ENCODE results near the gene KRTAP5-7. TPM values are rescaled to one million over a fixed set of nuclear protein-coding genes. Genes with fewer than 3 reads are reported as not detected.

The KRTAP5-7 gene
- total and polyA plus RNA-seq, 2 experiments from 2014 or later = not detected

DNA sequence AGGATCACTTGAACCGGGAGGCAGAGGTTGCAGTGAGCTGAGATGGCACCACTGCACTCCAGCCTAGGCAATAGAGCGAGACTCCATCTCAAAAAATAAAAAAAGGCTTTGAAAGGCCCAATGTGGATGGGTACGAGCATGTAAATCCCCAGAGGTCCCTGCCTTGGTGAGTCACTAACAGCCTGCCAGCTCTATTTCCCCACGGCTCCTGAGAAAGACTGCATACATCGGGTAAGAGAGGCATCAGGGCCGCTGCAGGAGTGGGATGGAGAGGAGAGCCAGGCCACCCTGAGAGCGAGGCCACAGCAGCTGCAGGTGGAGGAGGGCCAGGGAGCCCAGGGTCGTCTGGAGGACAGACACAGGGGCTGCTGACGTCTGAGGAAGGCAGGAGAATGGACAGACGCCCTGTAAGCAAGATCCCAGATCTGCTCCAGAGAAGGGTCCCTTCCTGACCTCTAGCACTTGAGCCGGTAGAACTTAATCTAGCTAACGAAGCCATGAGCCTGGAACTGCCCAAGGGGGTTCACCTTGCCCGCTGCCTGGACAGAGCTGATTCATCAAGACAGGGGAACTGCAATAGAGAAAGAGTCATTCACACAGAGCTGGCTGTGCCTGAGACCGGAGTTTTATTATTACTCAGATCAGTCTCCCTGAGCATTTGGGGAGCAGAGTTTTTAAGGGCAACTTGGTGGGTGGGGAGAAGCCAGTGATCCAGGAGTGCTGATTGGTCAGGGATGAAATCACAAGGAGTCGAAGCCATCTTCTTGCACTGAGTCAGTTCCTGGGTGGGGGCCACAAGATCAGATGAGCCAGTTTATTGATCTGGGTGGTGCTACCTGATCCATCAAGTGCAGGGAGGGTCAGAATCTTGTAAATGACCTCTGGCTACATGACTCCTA lies 16.1 kb downstream of the KRTAP5-7 start:
- Histone ChIP-seq H3K4me2 (no peak overlapping the region), H3K9me2 (ENCODE audit: insufficient read depth) (peaks cover 6% of the 10 kb centered on the region; the same call in 1 of the 2 replicates), H3K4me3 (no peak overlapping the region), H3K36me3 (ENCODE audit: insufficient read depth) (no peaks in the 10 kb centered on the region), H3K79me2 (replicated peaks; ENCODE audit: insufficient read depth) (no peaks in the 10 kb centered on the region), H2AFZ (no peak overlapping the region), H3K4me1 (ENCODE audit: insufficient read depth) (peaks cover 10% of the 10 kb centered on the region; the same call in 1 of the 2 replicates), H4K20me1 (replicated peaks; ENCODE audit: insufficient read depth) (no peaks in the 10 kb centered on the region), H3K27me3 (ENCODE audit: insufficient read depth) (no peaks in the 10 kb centered on the region), H3K27ac (ENCODE audit: low read depth) (no peak overlapping the region), H3F3A (replicated peaks; ENCODE audit: low read depth) (no peaks in the 10 kb centered on the region)
- Mint-ChIP-seq H3K36me3 (ENCODE audit: low read depth) (peaks cover 16% of the 10 kb centered on the region; the same call in 2 of the 3 replicates), H3K4me1 (peaks cover 12% of the 10 kb centered on the region), H3K9me3 (peaks cover 18% of the 10 kb centered on the region), H3K4me3 (no peak overlapping the region), H3K27ac (no peak overlapping the region), H3K27me3 (ENCODE audit: insufficient read depth, low read depth, poor library complexity) (peaks cover 7% of the 10 kb centered on the region)
- DNase-seq (ENCODE audit: low spot score) = no peak
- TF ChIP-seq ZNF114 (CRISPR knock-in tag; IDR thresholded peaks at IDR 0.05) (no peak), NANOG (IDR thresholded peaks at IDR 0.05; ENCODE audit: borderline replicate concordance) (no peak)
- TF ChIP-seq, protein P1, sequence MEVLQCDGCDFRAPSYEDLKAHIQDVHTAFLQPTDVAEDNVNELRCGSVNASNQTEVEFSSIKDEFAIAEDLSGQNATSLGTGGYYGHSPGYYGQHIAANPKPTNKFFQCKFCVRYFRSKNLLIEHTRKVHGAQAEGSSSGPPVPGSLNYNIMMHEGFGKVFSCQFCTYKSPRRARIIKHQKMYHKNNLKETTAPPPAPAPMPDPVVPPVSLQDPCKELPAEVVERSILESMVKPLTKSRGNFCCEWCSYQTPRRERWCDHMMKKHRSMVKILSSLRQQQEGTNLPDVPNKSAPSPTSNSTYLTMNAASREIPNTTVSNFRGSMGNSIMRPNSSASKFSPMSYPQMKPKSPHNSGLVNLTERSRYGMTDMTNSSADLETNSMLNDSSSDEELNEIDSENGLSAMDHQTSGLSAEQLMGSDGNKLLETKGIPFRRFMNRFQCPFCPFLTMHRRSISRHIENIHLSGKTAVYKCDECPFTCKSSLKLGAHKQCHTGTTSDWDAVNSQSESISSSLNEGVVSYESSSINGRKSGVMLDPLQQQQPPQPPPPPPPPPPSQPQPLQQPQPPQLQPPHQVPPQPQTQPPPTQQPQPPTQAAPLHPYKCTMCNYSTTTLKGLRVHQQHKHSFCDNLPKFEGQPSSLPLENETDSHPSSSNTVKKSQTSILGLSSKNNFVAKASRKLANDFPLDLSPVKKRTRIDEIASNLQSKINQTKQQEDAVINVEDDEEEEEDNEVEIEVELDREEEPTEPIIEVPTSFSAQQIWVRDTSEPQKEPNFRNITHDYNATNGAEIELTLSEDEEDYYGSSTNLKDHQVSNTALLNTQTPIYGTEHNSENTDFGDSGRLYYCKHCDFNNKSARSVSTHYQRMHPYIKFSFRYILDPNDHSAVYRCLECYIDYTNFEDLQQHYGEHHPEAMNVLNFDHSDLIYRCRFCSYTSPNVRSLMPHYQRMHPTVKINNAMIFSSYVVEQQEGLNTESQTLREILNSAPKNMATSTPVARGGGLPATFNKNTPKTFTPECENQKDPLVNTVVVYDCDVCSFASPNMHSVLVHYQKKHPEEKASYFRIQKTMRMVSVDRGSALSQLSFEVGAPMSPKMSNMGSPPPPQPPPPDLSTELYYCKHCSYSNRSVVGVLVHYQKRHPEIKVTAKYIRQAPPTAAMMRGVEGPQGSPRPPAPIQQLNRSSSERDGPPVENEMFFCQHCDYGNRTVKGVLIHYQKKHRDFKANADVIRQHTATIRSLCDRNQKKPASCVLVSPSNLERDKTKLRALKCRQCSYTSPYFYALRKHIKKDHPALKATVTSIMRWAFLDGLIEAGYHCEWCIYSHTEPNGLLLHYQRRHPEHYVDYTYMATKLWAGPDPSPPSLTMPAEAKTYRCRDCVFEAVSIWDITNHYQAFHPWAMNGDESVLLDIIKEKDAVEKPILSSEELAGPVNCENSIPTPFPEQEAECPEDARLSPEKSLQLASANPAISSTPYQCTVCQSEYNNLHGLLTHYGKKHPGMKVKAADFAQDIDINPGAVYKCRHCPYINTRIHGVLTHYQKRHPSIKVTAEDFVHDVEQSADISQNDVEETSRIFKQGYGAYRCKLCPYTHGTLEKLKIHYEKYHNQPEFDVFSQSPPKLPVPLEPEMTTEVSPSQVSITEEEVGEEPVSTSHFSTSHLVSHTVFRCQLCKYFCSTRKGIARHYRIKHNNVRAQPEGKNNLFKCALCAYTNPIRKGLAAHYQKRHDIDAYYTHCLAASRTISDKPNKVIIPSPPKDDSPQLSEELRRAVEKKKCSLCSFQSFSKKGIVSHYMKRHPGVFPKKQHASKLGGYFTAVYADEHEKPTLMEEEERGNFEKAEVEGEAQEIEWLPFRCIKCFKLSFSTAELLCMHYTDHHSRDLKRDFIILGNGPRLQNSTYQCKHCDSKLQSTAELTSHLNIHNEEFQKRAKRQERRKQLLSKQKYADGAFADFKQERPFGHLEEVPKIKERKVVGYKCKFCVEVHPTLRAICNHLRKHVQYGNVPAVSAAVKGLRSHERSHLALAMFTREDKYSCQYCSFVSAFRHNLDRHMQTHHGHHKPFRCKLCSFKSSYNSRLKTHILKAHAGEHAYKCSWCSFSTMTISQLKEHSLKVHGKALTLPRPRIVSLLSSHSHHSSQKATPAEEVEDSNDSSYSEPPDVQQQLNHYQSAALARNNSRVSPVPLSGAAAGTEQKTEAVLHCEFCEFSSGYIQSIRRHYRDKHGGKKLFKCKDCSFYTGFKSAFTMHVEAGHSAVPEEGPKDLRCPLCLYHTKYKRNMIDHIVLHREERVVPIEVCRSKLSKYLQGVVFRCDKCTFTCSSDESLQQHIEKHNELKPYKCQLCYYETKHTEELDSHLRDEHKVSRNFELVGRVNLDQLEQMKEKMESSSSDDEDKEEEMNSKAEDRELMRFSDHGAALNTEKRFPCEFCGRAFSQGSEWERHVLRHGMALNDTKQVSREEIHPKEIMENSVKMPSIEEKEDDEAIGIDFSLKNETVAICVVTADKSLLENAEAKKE (CRISPR knock-in tag; IDR thresholded peaks at IDR 0.05) = no peak
- ATAC-seq = no peak

DNA sequence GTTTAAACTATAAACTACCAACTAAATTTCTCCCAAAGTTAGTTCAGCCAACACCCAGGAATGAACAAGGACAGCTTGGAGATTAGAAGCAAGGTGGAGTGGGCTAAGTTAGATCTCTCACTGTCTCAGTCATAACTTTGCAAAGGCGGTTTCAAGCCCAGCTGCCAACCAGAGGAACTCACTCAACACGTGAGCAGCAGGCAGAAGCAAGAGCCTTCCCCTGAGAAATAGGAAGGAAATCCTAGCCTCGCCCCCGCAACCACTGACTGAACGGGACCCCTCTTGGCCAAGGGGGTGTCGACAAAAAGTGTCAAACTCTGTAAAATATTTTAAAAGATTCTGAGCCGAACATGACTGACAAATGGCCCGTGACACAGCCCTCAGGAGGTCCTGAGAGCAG lies 16.8 kb downstream of the KRTAP5-7 start:
- Histone ChIP-seq H3K79me2 (replicated peaks; ENCODE audit: insufficient read depth) (no peaks in the 10 kb centered on the region), H3K27me3 (ENCODE audit: insufficient read depth) (no peaks in the 10 kb centered on the region), H3K27ac (ENCODE audit: low read depth) (no peak overlapping the region), H3K4me1 (ENCODE audit: insufficient read depth) (peaks cover 10% of the 10 kb centered on the region; the same call in 1 of the 2 replicates), H3K9me2 (ENCODE audit: insufficient read depth) (peaks cover 6% of the 10 kb centered on the region; the same call in 1 of the 2 replicates), H2AFZ (no peak overlapping the region), H3K4me2 (no peak overlapping the region), H3F3A (replicated peaks; ENCODE audit: low read depth) (no peaks in the 10 kb centered on the region), H3K36me3 (ENCODE audit: insufficient read depth) (no peaks in the 10 kb centered on the region), H4K20me1 (replicated peaks; ENCODE audit: insufficient read depth) (no peaks in the 10 kb centered on the region), H3K4me3 (no peak overlapping the region)
- no peak overlapping the region for H3K4me3 Mint-ChIP-seq
- H3K36me3 Mint-ChIP-seq (ENCODE audit: low read depth) = peaks cover 16% of the 10 kb centered on the region; the same call in 2 of the 3 replicates
- peaks cover 12% of the 10 kb centered on the region for H3K4me1 Mint-ChIP-seq
- no peak overlapping the region for H3K27ac Mint-ChIP-seq
- DNase-seq (ENCODE audit: low spot score) = no peak
- ATAC-seq = no peak
- peaks cover 4% of the 10 kb centered on the region for H3K27me3 Mint-ChIP-seq (ENCODE audit: insufficient read depth, low read depth, poor library complexity)
- peaks cover 18% of the 10 kb centered on the region for H3K9me3 Mint-ChIP-seq
- TF ChIP-seq STAT1 (IDR thresholded peaks at IDR 0.05; ENCODE audit: unreplicated experiment) (no peak), POLR2AphosphoS5 (IDR thresholded peaks at IDR 0.05; ENCODE audit: low read depth) (no peak)
- TF ChIP-seq, protein P1 (CRISPR knock-in tag; IDR thresholded peaks at IDR 0.05) = no peak
